Lower leg skin (tissue), 3 donors: ENCODE results near the gene GPATCH1.

Source experiments
- CTCF ChIP-seq, 3 donors: fragments of 450-650 bp; IDR thresholded peaks; one replicate each; pipeline ENCODE4 v1.5.1; 2016; ENCODE audit warnings: antibody characterized with exemption in 3 of 3, mild to moderate bottlenecking in 3 of 3, moderate library complexity in 2 of 3
- POLR2A ChIP-seq, 2 donors: fragments of 450-650 bp; IDR thresholded peaks; one replicate each; pipeline ENCODE4 v1.6.1; 2016 to 2017; ENCODE audit warnings: antibody characterized with exemption in 2 of 2, mild to moderate bottlenecking in 1 of 2, moderate library complexity in 1 of 2

- TF ChIP-seq CTCF (IDR thresholded peaks at IDR 0.05) (no peak), POLR2A (IDR thresholded peaks at IDR 0.05) (no peak)
Observed at GRCh38 chr19:33134571-33135041, 53.6 kb downstream of the GPATCH1 start.
